ENCODE data around the gene RPS24.
A peak's percentile ranks its signal among the peaks of the same experiment; 100 is the strongest.

The RPS24 gene

GRCh38 chr10:78028438-78029268 lies 5.0 kb upstream of the RPS24 start:
- peak overlapping the region; percentile 81 for H3K27ac ChIP-seq
- no peak for TF ChIP-seq ZFX (IDR thresholded peaks at IDR 0.05; ENCODE audit: borderline replicate concordance)
- TF ChIP-seq CTCF (IDR thresholded peaks at IDR 0.05), result no peak

GRCh38 chr10:78029269-78030226 lies 4.1 kb upstream of the RPS24 start, which contains the start of gene POLR3A:
TSS of gene POLR3A (minus strand) at chr10:78029515. CDS start at chr10:78029407, 108 bp downstream.
- H3K27ac ChIP-seq, result peak within 1 kb of the TSS; percentile 81
- TF ChIP-seq ZFX (IDR thresholded peaks at IDR 0.05; ENCODE audit: borderline replicate concordance) (no peak), CTCF (IDR thresholded peaks at IDR 0.05) (peak; percentile 96)

GRCh38 chr10:78033387-78033636 lies 351 bp upstream of the RPS24 start:
- TF ChIP-seq ZFX (IDR thresholded peaks at IDR 0.05; ENCODE audit: borderline replicate concordance) (no peak), CTCF (IDR thresholded peaks at IDR 0.05) (no peak)
- H3K27ac ChIP-seq, result peak overlapping the region; percentile 95

GRCh38 chr10:78035025-78035424 lies 1.4 kb downstream of the RPS24 start:
- H3K27ac ChIP-seq, result peak overlapping the region; percentile 95; the same call in 1 of the 2 replicates
- TF ChIP-seq CTCF (IDR thresholded peaks at IDR 0.05), result no peak
- TF ChIP-seq ZFX (IDR thresholded peaks at IDR 0.05; ENCODE audit: borderline replicate concordance), result no peak

GRCh38 chr10:78035437-78035836 lies 1.8 kb downstream of the RPS24 start:
- H3K27ac ChIP-seq, result no peak overlapping the region
- TF ChIP-seq CTCF (IDR thresholded peaks at IDR 0.05) (no peak), ZFX (IDR thresholded peaks at IDR 0.05; ENCODE audit: borderline replicate concordance) (no peak)

GRCh38 chr10:78035933-78036583 lies 2.4 kb downstream of the RPS24 start:
- no peak overlapping the region for H3K27ac ChIP-seq
- TF ChIP-seq ZFX (IDR thresholded peaks at IDR 0.05; ENCODE audit: borderline replicate concordance) (no peak), CTCF (IDR thresholded peaks at IDR 0.05) (no peak)

Measured in 22Rv1 (cell line).